Measurements from ENCODE around the gene PNKP. TPM values are rescaled to one million over a fixed set of nuclear protein-coding genes. Genes with fewer than 3 reads are reported as not detected.
A peak's percentile ranks its signal among the peaks of the same experiment; 100 is the strongest.

The PNKP gene
- total RNA-seq, 3 donors from 2014 or later = 84.3 to 114 (median 111) TPM

DNA sequence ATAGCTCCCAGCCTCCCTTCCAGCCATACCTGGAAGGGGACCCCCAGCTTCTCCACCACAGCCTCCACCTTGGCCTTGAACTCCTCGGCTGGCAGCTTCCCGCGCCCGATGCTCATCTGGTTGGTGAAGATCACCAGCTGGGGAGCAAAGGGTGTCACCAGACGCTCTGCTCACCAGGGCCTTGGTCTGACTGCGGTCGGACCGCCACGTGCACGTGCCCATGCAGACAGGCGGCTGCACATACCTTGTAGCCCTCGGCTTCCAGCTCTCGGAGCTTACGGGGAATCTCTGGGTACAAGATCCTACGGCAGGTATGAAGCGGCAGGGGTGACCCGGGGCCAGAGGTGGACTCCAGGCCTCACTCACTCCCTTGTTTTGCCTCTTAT, 3.4 kb downstream of the PNKP start:
- intact Hi-C loops (cut with DNase I, micrococcal nuclease) = no loop called here
- Histone ChIP-seq H3K4me3 (no peak overlapping the region), H3K4me1 (ENCODE audit: low read depth) (peaks cover 25% of the 10 kb centered on the region), H3K9me3 (no peaks in the 10 kb centered on the region), H3K36me3 (ENCODE audit: low read depth) (peaks cover 9% of the 10 kb centered on the region)
- TF ChIP-seq, protein P1, sequence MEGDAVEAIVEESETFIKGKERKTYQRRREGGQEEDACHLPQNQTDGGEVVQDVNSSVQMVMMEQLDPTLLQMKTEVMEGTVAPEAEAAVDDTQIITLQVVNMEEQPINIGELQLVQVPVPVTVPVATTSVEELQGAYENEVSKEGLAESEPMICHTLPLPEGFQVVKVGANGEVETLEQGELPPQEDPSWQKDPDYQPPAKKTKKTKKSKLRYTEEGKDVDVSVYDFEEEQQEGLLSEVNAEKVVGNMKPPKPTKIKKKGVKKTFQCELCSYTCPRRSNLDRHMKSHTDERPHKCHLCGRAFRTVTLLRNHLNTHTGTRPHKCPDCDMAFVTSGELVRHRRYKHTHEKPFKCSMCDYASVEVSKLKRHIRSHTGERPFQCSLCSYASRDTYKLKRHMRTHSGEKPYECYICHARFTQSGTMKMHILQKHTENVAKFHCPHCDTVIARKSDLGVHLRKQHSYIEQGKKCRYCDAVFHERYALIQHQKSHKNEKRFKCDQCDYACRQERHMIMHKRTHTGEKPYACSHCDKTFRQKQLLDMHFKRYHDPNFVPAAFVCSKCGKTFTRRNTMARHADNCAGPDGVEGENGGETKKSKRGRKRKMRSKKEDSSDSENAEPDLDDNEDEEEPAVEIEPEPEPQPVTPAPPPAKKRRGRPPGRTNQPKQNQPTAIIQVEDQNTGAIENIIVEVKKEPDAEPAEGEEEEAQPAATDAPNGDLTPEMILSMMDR (IDR thresholded peaks at IDR 0.05) = no peak
- DNase-seq = peak in 2 of 3 donors; percentile 7 to 52
- ATAC-seq = no peak

DNA sequence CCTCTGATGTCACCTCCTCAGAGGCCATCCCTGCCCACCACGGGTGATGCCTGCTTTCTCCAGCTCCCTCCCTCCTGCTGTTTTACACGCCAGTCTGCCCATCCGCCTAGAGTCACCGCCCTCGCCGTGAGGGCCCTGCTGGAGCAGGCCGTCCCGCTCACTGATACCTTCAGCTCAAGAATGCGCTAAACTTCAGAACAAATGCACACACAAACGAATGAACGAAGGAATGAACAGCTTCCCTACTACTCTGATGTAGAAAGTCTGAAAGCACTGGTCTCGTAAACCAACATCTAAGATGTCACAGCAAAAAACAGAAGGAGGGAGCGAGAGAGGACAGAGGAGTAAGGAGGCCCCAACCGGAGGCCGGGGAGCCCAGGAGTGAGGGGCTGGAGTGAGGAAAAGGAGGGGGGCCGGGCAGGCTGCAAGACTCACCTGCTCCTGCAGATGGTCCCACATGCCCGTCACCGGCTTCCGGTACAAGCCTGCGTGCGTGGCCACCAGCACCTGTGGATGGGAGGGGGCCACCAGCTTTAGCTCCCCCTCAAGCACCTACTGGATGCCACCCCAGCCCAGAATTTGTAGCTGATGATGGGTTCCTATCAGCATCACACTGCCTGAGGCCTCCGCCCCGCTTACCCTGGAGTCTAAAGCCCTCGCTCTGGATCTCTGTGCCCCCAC, 4.0 kb downstream of the PNKP start:
- Histone ChIP-seq H3K4me3 (no peak overlapping the region), H3K36me3 (ENCODE audit: low read depth) (peaks cover 9% of the 10 kb centered on the region), H3K9me3 (no peaks in the 10 kb centered on the region), H3K4me1 (ENCODE audit: low read depth) (peaks cover 20% of the 10 kb centered on the region)
- intact Hi-C loops (cut with DNase I, micrococcal nuclease) = no loop called here
- TF ChIP-seq, protein P1 (IDR thresholded peaks at IDR 0.05) = no peak
- DNase-seq = peak in 1 of 3 donors; percentile 30
- no peak for ATAC-seq

GRCh38 chr19:49862391-49863253, 4.8 kb downstream of the PNKP start:
- intact Hi-C loops (cut with DNase I, micrococcal nuclease) = no loop called here
- H3K4me3 ChIP-seq = no peak overlapping the region
- DNase-seq = peak in 2 of 3 donors; percentile 43 to 62

DNA sequence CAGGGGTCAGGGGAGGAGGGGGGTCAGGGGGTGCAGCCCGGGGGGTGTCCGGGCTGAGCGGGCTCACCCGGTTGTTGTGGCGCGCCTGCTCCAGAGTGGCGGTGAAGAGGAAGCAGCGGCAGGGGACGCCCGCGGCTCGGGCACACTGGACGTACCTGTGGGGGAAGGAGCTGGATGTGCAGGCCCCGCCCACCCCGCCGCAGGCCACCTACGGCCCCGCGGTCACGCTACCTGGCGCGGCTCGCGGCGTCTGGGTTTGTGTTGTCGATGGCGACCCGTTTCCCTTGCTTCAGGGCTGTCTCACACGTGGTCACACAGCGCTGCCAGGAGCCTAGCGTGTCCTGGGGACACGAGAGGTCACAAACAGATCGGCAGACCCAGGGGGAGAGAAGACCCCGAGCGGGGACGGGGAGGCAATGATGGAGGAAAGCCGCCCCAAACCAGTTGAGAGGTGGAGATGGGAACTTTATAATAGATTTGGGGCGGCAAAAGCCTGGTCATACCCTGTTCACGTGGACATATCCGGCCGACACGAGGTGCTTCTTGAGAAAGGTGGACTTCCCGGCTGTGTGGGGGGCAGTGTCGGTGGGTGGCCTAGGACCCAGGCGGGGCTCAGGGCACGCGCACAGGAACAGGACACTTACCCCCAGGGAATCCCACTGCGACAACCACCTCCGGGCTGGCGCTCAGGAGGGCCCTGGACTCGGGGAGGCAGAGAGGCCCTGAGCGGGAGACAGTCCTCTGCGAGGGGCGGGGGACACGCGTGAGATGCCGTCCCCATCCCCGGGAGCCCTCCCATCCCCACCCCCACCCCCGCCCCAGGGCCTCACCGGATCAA, 5.6 kb downstream of the PNKP start:
- intact Hi-C loops (cut with DNase I, micrococcal nuclease) = no loop called here
- Histone ChIP-seq H3K4me3 (no peak overlapping the region), H3K9me3 (no peaks in the 10 kb centered on the region), H3K4me1 (ENCODE audit: low read depth) (peaks cover 17% of the 10 kb centered on the region), H3K36me3 (ENCODE audit: low read depth) (peaks cover 9% of the 10 kb centered on the region)
- DNase-seq (peak in 1 of 3 donors; percentile 44), ATAC-seq (no peak)
- TF ChIP-seq, protein P1 (IDR thresholded peaks at IDR 0.05) = no peak

More at GRCh38 chr19:49862391-49863253, 4.8 kb downstream of the PNKP start:
- TF ChIP-seq, protein P1 (IDR thresholded peaks at IDR 0.05) = no peak
- ATAC-seq = no peak
- Histone ChIP-seq H3K9me3 (no peaks in the 10 kb centered on the region), H3K4me1 (ENCODE audit: low read depth) (peaks cover 18% of the 10 kb centered on the region), H3K36me3 (ENCODE audit: low read depth) (peaks cover 9% of the 10 kb centered on the region)

DNA sequence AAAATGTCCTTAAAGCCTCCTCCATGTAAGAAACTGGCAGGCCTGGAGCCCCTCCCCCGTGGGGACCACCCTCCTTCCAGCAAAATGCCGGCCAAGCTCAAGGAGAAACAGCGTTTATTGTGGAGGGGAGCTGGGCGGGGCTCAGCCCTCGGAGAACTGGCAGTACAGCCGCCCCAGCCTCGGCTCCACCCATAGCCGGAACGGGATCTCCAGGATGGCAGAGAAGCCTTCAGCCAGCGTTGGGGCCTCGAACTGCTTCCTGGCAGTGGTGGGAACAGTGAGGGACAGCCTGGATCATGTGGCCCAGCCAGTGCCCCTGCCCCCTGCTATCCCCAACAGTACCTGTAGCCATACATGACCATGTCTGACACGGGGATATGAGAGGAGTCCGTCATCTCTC, 6.3 kb downstream of the PNKP start:
- DNase-seq (peak; percentile 69 to 74 (median 72)), ATAC-seq (peak; percentile 57)
- Histone ChIP-seq H3K4me3 (no peak overlapping the region), H3K9me3 (no peaks in the 10 kb centered on the region), H3K36me3 (ENCODE audit: low read depth) (peaks cover 9% of the 10 kb centered on the region), H3K4me1 (ENCODE audit: low read depth) (peaks cover 10% of the 10 kb centered on the region)
- intact Hi-C loops (cut with DNase I, micrococcal nuclease) = no loop called here
- TF ChIP-seq, protein P1 (IDR thresholded peaks at IDR 0.05) = no peak
